Measurements from ENCODE around the gene SUN2. TPM values are rescaled to one million over a fixed set of nuclear protein-coding genes. Genes with fewer than 3 reads are reported as not detected.

SUN2 gene
- total RNA-seq, 6 experiments from 2014 or later, result 104 to 174 (median 144) TPM

DNA sequence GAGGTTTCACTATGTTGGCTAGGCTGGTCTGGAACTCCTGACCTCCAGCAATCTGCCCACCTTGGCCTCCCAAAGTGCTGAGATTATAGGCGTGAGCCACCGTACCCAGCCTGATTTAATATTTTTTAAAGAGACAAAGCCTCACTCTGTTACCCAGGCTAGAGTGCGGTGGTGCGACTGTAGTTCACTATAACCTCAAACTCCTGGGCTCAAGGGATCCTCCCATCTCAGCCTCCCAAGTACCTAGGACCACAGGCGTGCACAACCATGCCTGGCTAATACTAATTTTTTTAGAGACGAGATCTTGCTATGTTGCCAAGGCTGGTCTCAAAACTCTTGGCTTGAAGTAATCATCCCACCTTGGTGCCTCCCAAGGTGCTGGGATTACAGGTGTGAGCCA, 36.6 kb downstream of the SUN2 start:
- ATAC-seq, result no peak
- Histone ChIP-seq H3K4me1 (no peaks in the 10 kb centered on the region), H3K27ac (no peak overlapping the region), H3K36me3 (peaks cover 5 to 55% (median 14%) of the 10 kb centered on the region in 4 donors), H3K27me3 (no peaks in the 10 kb centered on the region), H3K4me3 (no peak overlapping the region), H3K9me3 (no peaks in the 10 kb centered on the region)
- intact Hi-C loops (cut with DNase I), result no loop called here
- WGBS (ENCODE audit: insufficient coverage, low coverage, low lambda C conversion rate, missing lambda C conversion rate), result 80% methylated on average over 5 of the region's 6 CpGs
- TF ChIP-seq POLR2A (IDR thresholded peaks at IDR 0.05), result no peak
- TF ChIP-seq, protein P1, sequence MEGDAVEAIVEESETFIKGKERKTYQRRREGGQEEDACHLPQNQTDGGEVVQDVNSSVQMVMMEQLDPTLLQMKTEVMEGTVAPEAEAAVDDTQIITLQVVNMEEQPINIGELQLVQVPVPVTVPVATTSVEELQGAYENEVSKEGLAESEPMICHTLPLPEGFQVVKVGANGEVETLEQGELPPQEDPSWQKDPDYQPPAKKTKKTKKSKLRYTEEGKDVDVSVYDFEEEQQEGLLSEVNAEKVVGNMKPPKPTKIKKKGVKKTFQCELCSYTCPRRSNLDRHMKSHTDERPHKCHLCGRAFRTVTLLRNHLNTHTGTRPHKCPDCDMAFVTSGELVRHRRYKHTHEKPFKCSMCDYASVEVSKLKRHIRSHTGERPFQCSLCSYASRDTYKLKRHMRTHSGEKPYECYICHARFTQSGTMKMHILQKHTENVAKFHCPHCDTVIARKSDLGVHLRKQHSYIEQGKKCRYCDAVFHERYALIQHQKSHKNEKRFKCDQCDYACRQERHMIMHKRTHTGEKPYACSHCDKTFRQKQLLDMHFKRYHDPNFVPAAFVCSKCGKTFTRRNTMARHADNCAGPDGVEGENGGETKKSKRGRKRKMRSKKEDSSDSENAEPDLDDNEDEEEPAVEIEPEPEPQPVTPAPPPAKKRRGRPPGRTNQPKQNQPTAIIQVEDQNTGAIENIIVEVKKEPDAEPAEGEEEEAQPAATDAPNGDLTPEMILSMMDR (IDR thresholded peaks at IDR 0.05), result no peak
- DNase-seq, result no peak

- Histone ChIP-seq H3K9me3 (no peaks in the 10 kb centered on the region), H3K27me3 (no peaks in the 10 kb centered on the region), H3K4me3 (no peak overlapping the region), H3K27ac (no peak overlapping the region), H3K4me1 (no peaks in the 10 kb centered on the region), H3K36me3 (peaks cover 1 to 48% (median 11%) of the 10 kb centered on the region in 4 donors)
- ATAC-seq (peak; percentile 40 to 90 (median 60)), DNase-seq (no peak)
- intact Hi-C loops (cut with DNase I), result no loop called here
- WGBS (ENCODE audit: insufficient coverage, low coverage, low lambda C conversion rate, missing lambda C conversion rate), result 55% methylated on average over 4 of the region's 6 CpGs
- TF ChIP-seq, protein P1 (IDR thresholded peaks at IDR 0.05), result peak; percentile 18 to 45 (median 31)
- TF ChIP-seq POLR2A (IDR thresholded peaks at IDR 0.05), result no peak
Measured at GRCh38 chr22:38718414-38718813, 37.4 kb downstream of the SUN2 start.

GRCh38 chr22:38717244-38717643, 38.6 kb downstream of the SUN2 start:
- H3K4me1 ChIP-seq, result no peaks in the 10 kb centered on the region
- intact Hi-C loops (cut with DNase I), result no loop called here
- TF ChIP-seq, protein P1 (IDR thresholded peaks at IDR 0.05), result no peak
- TF ChIP-seq POLR2A (IDR thresholded peaks at IDR 0.05), result no peak
- H3K4me3 ChIP-seq, result no peak overlapping the region
- H3K27ac ChIP-seq, result no peak overlapping the region
- no peaks in the 10 kb centered on the region for H3K27me3 ChIP-seq
- WGBS (ENCODE audit: insufficient coverage, low coverage, low lambda C conversion rate, missing lambda C conversion rate), result 100% methylated on average over 3 of the region's 6 CpGs
- no peaks in the 10 kb centered on the region for H3K9me3 ChIP-seq
- DNase-seq (no peak), ATAC-seq (no peak)
- H3K36me3 ChIP-seq, result peaks cover 0 to 36% (median 4%) of the 10 kb centered on the region in 4 donors

DNA sequence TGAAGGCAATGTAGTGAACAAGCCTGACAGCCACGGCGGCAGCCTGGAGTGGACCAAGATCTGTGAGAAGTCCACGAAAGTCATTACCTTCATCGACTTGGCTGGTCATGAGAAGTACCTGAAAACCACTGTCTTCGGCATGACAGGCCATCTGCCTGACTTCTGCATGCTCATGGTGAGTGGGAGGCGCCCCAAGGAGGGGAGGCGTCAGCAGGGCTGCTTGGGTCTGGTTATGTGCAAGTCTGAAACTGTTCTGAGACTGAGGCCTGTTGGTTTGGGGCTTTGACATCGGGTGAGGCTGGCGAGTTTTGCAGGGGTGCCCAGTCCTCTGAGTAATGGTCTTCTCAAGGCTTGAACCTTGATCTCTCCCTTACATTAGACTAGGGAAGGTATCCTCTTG, 39.0 kb downstream of the SUN2 start:
- intact Hi-C loops (cut with DNase I), result no loop called here
- no peak for DNase-seq
- ATAC-seq, result no peak
- peaks cover 0 to 34% (median 4%) of the 10 kb centered on the region in 4 donors for H3K36me3 ChIP-seq
- 65% methylated on average over 3 of the region's 9 CpGs for WGBS (ENCODE audit: insufficient coverage, low coverage, low lambda C conversion rate, missing lambda C conversion rate)
- H3K4me1 ChIP-seq, result no peaks in the 10 kb centered on the region
- no peaks in the 10 kb centered on the region for H3K27me3 ChIP-seq
- no peak for TF ChIP-seq POLR2A (IDR thresholded peaks at IDR 0.05)
- TF ChIP-seq, protein P1 (IDR thresholded peaks at IDR 0.05), result no peak
- H3K4me3 ChIP-seq, result no peak overlapping the region
- no peaks in the 10 kb centered on the region for H3K9me3 ChIP-seq
- H3K27ac ChIP-seq, result no peak overlapping the region

- intact Hi-C loops (cut with DNase I), result no loop called here
- TF ChIP-seq POLR2A (IDR thresholded peaks at IDR 0.05), result no peak
- TF ChIP-seq, protein P1 (IDR thresholded peaks at IDR 0.05), result no peak
- H3K4me3 ChIP-seq, result no peak overlapping the region
- peaks cover 0 to 29% (median 1%) of the 10 kb centered on the region in 4 donors for H3K36me3 ChIP-seq
- 100% methylated on average over 3 of the region's 10 CpGs for WGBS (ENCODE audit: insufficient coverage, low coverage, low lambda C conversion rate, missing lambda C conversion rate)
- H3K9me3 ChIP-seq, result no peaks in the 10 kb centered on the region
- H3K4me1 ChIP-seq, result no peaks in the 10 kb centered on the region
- no peaks in the 10 kb centered on the region for H3K27me3 ChIP-seq
- H3K27ac ChIP-seq, result no peak overlapping the region
- DNase-seq (no peak), ATAC-seq (no peak)
Measured at GRCh38 chr22:38716271-38716670, 39.5 kb downstream of the SUN2 start.

Data from right lobe of liver (tissue), 6 donors.